Activated naive CD8-positive, alpha-beta T cell treated with anti-CD3 and anti-CD28 coated beads, Interleukin-2, amount 50 U/mL, for 24 hours (primary cell): ENCODE data around the gene NUPR1.

ENCODE experiments used
- ATAC-seq: fragments of 150-1000 bp; cut with Tn5 transposase; one replicate; pipeline ENCODE4 v1.10.0; 2021
- DNase-seq: peaks from one replicate; pipeline ENCODE4 v3.0.0; 2021
- H3K27ac Mint-ChIP-seq: one replicate; pipeline ENCODE4 v1.8.0; 2021; ENCODE audit warnings: mild to moderate bottlenecking, mixed read lengths
- H3K27me3 Mint-ChIP-seq: one replicate; pipeline ENCODE4 v1.8.0; 2021; ENCODE audit warnings: mixed read lengths
- H3K36me3 Mint-ChIP-seq: one replicate; pipeline ENCODE4 v1.8.0; 2021; ENCODE audit warnings: low read depth, mixed read lengths
- H3K4me1 Mint-ChIP-seq: one replicate; pipeline ENCODE4 v1.8.0; 2021; ENCODE audit warnings: mixed read lengths
- H3K4me3 Mint-ChIP-seq: one replicate; pipeline ENCODE4 v1.8.0; 2021; ENCODE audit warnings: mild to moderate bottlenecking, moderate library complexity, mixed read lengths
- H3K9me3 Mint-ChIP-seq: one replicate; pipeline ENCODE4 v1.8.0; 2021; ENCODE audit warnings: mixed read lengths

NUPR1 gene

DNA sequence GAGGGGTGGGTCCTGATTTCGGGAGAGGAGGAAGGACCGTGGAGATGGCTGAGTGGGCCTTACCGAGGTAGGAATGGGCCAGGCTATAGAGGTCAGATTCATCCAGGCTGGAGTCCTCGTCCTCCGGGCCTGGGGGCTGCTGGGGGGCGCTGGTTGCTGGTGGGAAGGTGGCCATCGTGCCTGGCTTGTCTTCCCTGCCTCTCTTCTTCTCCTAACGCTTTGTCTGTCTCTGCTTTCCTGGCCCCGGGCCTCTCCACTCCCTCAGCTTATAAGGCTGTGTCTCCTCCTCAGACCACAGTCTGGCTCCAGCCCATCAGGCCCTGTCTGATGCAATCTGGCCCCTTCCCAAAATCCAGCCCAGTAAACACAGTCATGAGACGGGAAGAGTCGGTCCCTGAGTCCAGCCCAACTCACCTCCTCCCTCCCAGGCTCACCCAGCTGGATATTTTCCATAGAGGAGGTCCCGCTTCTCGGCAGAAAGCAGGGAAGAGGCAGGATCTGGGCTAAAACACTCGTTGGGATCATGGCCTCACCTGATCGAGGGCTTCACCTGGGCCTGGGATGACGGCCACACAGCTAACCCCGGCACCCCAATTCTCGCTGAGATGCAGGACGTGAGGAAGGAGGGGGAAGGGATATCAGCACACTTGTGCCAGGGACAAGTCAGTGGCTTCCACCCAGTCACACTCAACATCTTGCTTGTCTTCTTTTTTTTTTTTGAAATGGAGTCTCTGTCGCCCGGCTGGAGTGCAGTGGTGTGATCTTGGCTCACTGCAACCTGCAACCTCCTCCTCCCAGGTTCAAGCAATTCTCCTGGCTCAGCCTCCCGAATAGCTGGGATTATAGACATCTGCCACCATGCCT, at the start of gene NUPR1:
TSS of gene NUPR1 (minus strand) at position 242 of the 864 bp plus-strand sequence. CDS start at position 175, 67 bp downstream.
- no peaks in the 10 kb centered on the region for H3K27me3 Mint-ChIP-seq
- no peaks in the 10 kb centered on the region for H3K36me3 Mint-ChIP-seq
- no peak within 1 kb of the TSS for H3K27ac Mint-ChIP-seq
- DNase-seq (no peak), ATAC-seq (no peak)
- no peaks in the 10 kb centered on the region for H3K9me3 Mint-ChIP-seq
- H3K4me1 Mint-ChIP-seq: peaks cover 14% of the 10 kb centered on the region
- no peak within 1 kb of the TSS for H3K4me3 Mint-ChIP-seq

- ATAC-seq (peak; percentile 14), DNase-seq (no peak)
- H3K9me3 Mint-ChIP-seq: no peaks in the 10 kb centered on the region
- peaks cover 21% of the 10 kb centered on the region for H3K36me3 Mint-ChIP-seq
- H3K27ac Mint-ChIP-seq: no peak overlapping the region
- no peak overlapping the region for H3K4me3 Mint-ChIP-seq
- H3K27me3 Mint-ChIP-seq: no peaks in the 10 kb centered on the region
- H3K4me1 Mint-ChIP-seq: no peaks in the 10 kb centered on the region
Measured at GRCh38 chr16:28587386-28587785, 48.6 kb upstream of the NUPR1 start.

GRCh38 chr16:28586466-28586865, 47.7 kb upstream of the NUPR1 start:
- H3K4me3 Mint-ChIP-seq: no peak overlapping the region
- no peak overlapping the region for H3K27ac Mint-ChIP-seq
- no peaks in the 10 kb centered on the region for H3K9me3 Mint-ChIP-seq
- H3K36me3 Mint-ChIP-seq: peaks cover 23% of the 10 kb centered on the region
- H3K27me3 Mint-ChIP-seq: no peaks in the 10 kb centered on the region
- no peak for DNase-seq
- ATAC-seq: no peak
- H3K4me1 Mint-ChIP-seq: no peaks in the 10 kb centered on the region

DNA sequence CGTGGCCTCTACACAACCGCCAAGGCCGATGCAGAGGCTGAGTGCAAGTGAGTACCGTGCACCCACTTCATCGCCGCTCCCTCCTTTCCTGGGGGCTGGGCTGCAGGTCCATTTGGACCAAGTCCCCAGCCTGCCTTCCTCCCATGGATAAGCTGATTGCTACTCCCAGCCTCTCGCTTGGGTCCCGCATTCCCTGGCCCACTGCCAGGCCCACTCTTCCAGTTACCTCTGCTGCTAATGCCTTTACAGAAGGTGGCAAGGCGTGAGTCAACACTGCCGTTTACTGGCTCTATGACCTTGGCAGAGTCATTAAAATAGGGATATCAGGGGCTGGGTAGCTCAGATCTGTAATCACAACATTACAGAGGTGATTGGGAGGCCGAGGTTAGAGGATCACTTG, 46.9 kb upstream of the NUPR1 start:
- Mint-ChIP-seq H3K9me3 (no peaks in the 10 kb centered on the region), H3K27me3 (no peaks in the 10 kb centered on the region), H3K36me3 (peaks cover 24% of the 10 kb centered on the region), H3K4me1 (no peaks in the 10 kb centered on the region), H3K27ac (no peak overlapping the region), H3K4me3 (no peak overlapping the region)
- ATAC-seq (no peak), DNase-seq (no peak)

DNA sequence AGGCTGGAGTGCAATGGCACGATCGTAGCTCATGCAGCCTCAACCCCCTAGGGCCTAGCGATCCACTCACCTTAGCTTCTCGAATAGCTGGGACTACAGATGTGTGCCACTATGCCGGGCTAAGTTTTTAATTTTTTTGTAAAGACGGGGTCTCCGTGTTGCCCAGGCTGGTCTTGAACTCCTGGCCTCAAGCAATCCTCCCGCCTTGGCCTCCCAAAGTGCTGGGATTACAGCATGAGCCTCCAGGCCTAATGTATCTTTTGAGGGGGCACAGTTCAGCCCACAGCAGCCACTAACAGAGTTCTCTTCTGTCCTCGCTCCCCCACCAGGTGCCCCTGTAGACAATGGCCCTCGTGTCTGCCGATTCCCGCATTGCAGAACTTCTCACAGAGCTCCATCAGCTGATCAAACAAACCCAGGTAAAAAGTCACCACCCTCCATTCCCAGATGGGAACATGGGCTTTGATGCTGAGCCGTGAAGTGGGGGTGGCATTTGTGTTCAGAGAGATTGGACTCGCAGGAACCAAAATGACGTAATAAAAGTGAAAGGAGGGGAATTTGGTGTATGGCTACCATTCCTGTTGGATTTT, 42.0 kb upstream of the NUPR1 start:
- Mint-ChIP-seq H3K27me3 (no peaks in the 10 kb centered on the region), H3K4me3 (no peak overlapping the region), H3K27ac (no peak overlapping the region), H3K9me3 (no peaks in the 10 kb centered on the region), H3K36me3 (peaks cover 17% of the 10 kb centered on the region), H3K4me1 (peaks cover 5% of the 10 kb centered on the region)
- ATAC-seq: no peak
- DNase-seq: no peak

DNA sequence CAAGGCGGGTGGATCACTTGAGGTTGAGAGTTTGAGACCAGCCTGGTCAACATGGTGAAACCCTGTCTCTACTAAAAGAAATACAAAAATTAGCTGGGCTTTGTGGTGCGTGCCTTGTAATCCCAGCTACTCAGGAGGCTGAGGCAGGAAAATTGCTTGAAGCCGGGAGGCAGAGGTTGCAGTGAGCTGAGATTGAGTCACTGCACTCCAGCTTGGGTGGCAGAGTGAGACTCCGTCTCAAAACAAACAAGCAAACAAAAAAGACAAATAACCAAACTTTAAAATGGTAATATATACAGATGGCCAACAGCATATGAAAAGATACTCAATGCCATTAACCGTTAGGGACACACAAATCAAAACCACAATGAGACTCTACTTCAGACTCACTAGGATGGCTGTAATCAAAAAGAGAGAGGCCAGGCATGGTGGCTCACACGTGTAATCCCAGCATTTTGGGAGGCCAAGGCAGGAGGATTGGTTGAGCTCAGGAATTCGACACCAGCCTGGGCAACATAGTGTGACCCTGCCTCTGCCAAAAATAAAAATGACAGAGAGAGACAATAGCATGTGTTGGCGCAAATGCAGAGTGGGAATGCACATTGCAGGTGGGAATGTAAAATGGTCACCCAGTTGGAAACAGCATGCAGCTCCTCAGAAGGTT, 36.8 kb upstream of the NUPR1 start:
- Mint-ChIP-seq H3K4me3 (no peak overlapping the region), H3K4me1 (peaks cover 12% of the 10 kb centered on the region), H3K36me3 (peaks cover 6% of the 10 kb centered on the region)

DNA sequence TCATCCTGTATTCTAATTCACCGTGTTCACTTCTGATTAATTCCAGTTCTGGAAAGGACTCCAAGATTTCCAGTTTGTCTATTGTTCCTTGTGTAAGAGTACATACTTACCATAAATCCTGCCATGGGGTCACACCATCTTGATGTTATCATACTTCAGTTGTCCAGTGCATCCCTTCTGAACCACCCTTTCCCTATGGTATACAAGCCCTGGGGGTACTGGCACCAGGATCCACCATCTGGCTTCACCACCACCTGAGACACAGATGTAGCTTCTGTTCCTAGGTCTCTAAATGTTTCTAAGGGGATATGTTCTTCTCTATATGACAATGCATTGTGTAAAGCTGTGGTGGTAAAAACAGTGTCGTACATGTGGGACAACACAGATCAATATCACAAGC, 36.2 kb upstream of the NUPR1 start:
- Mint-ChIP-seq H3K27me3 (no peaks in the 10 kb centered on the region), H3K4me1 (peaks cover 12% of the 10 kb centered on the region), H3K36me3 (peaks cover 6% of the 10 kb centered on the region), H3K9me3 (no peaks in the 10 kb centered on the region), H3K27ac (no peak overlapping the region), H3K4me3 (no peak overlapping the region)
- DNase-seq: no peak
- ATAC-seq: no peak

More for the DNA sequence above, 36.8 kb upstream of the NUPR1 start:
- DNase-seq: no peak
- no peaks in the 10 kb centered on the region for H3K9me3 Mint-ChIP-seq
- no peak overlapping the region for H3K27ac Mint-ChIP-seq
- H3K27me3 Mint-ChIP-seq: no peaks in the 10 kb centered on the region
- ATAC-seq: no peak

- H3K27ac Mint-ChIP-seq: peak overlapping the region; percentile 25
Measured at GRCh38 chr16:28573738-28574718, 35.3 kb upstream of the NUPR1 start.

GRCh38 chr16:28572696-28573510, 34.1 kb upstream of the NUPR1 start:
- no peaks in the 10 kb centered on the region for H3K9me3 Mint-ChIP-seq
- H3K4me3 Mint-ChIP-seq: no peak overlapping the region
- peaks cover 7% of the 10 kb centered on the region for H3K4me1 Mint-ChIP-seq
- H3K36me3 Mint-ChIP-seq: peaks cover 7% of the 10 kb centered on the region
- peak overlapping the region; percentile 25 for H3K27ac Mint-ChIP-seq
- DNase-seq (no peak), ATAC-seq (no peak)
- H3K27me3 Mint-ChIP-seq: no peaks in the 10 kb centered on the region

More at GRCh38 chr16:28573738-28574718, 35.3 kb upstream of the NUPR1 start:
- no peak for DNase-seq
- no peak overlapping the region for H3K4me3 Mint-ChIP-seq
- H3K27me3 Mint-ChIP-seq: no peaks in the 10 kb centered on the region
- peaks cover 6% of the 10 kb centered on the region for H3K36me3 Mint-ChIP-seq
- H3K9me3 Mint-ChIP-seq: no peaks in the 10 kb centered on the region
- peaks cover 12% of the 10 kb centered on the region for H3K4me1 Mint-ChIP-seq
- ATAC-seq: no peak

DNA sequence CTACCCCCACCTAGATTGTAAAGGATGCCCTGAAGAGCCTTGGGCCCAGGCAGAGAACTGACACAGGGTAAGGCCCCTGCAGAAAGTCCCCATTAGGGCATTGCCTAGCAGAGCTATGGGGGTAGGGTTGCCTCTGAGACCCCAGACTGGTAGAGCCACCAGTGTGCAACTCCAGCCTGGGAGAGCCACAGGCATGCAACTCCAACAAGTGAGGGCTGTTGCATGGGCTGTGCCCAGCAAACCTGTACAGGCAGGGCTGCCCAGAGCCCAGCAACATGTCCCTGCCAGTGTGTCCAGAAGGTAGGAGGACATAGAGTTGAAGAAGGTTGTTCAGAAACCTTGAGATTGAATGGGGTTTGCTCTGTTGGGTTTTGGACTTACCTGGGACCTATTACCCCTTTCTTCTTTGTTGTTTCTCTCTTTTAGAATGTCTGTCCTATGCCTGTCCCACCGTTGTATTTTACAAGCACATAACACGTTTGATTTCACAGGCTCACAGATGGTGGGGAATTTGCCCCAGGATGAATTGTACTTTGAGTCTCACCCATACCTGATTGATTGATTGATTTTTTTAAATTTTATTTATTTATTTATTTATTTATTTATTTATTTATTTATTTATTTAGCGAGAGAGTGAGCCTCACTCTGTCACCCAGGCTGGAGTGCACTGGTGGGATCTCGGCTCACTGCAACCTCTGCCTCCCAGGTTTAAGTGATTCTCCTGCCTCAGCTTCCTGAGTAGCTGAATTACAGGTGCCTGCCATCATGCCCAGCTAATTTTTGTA, 31.4 kb upstream of the NUPR1 start:
- DNase-seq (no peak), ATAC-seq (no peak)
- peaks cover 7% of the 10 kb centered on the region for H3K4me1 Mint-ChIP-seq
- no peaks in the 10 kb centered on the region for H3K27me3 Mint-ChIP-seq
- H3K27ac Mint-ChIP-seq: no peak overlapping the region
- H3K36me3 Mint-ChIP-seq: peaks cover 25% of the 10 kb centered on the region
- H3K9me3 Mint-ChIP-seq: peaks cover 10% of the 10 kb centered on the region
- H3K4me3 Mint-ChIP-seq: no peak overlapping the region

DNA sequence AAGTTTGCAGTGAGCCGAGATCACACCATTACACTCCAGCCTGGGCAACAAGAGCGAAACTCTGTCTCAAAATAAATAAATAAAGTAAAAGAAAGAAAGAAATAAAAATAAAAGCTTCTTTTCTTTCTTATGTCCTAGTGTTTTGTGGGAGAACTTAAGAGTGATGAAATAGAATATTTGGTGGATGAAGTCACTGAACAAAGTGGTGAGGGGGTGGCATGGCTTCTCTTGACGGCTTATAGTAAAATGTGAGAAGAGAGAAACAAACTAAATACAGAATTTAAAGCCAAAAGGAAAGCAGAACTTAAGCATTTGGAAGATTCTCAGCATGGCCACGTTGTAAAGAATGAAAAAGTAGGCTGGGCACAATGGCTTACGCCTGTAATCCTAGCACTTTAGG, 30.2 kb upstream of the NUPR1 start:
- Mint-ChIP-seq H3K4me1 (peaks cover 7% of the 10 kb centered on the region), H3K27me3 (no peaks in the 10 kb centered on the region), H3K4me3 (no peak overlapping the region), H3K36me3 (peaks cover 26% of the 10 kb centered on the region), H3K27ac (no peak overlapping the region), H3K9me3 (peaks cover 10% of the 10 kb centered on the region)
- DNase-seq: no peak
- no peak for ATAC-seq

- peaks cover 26% of the 10 kb centered on the region for H3K36me3 Mint-ChIP-seq
- H3K4me1 Mint-ChIP-seq: peaks cover 7% of the 10 kb centered on the region
- DNase-seq (no peak), ATAC-seq (no peak)
- H3K9me3 Mint-ChIP-seq: peaks cover 10% of the 10 kb centered on the region
- no peaks in the 10 kb centered on the region for H3K27me3 Mint-ChIP-seq
- H3K27ac Mint-ChIP-seq: no peak overlapping the region
- no peak overlapping the region for H3K4me3 Mint-ChIP-seq
Measured at GRCh38 chr16:28567292-28567691, 28.5 kb upstream of the NUPR1 start.
